Breast epithelium (tissue), 4 donors: ENCODE data around the gene HEBP1. TPM values are rescaled to one million over a fixed set of nuclear protein-coding genes. Genes with fewer than 3 reads are reported as not detected.

Experiments used
- DNase-seq, 2 donors: peaks; one replicate each; pipeline ENCODE4 v3.0.0-alpha.2; 2019; ENCODE audit warnings: low spot score in 2 of 2
- H3K27ac ChIP-seq, 2 donors: fragments of 200-600 bp; sonication (generic) in 1 of 2; one replicate each; pipeline ENCODE4 v1.5.1; 2016 to 2019; ENCODE audit warnings: mild to moderate bottlenecking in 1 of 2
- H3K27me3 ChIP-seq, 2 donors: fragments of 200-600 bp; sonication (generic) in 1 of 2; one replicate each; pipeline versions ENCODE4 v1.5.1 to v1.6.0; 2017 to 2019; ENCODE audit warnings: control low read depth in 1 of 2, mild to moderate bottlenecking in 1 of 2
- H3K36me3 ChIP-seq: fragments of 200-600 bp; one replicate; pipeline ENCODE4 v1.5.1; 2019
- H3K4me1 ChIP-seq, 2 donors: fragments of 200-600 bp; sonication (generic); one replicate each; pipeline ENCODE4 v1.5.1; 2016 to 2019; ENCODE audit warnings: control low read depth in 1 of 2
- H3K4me3 ChIP-seq, 3 donors: fragments of 200-600 bp; sonication (generic); 1 replicate in 2 of 3; 2 replicates in 1 of 3; pipeline ENCODE4 v1.5.1; 2016 to 2019; ENCODE audit warnings: mild to moderate bottlenecking in 3 of 3, moderate library complexity in 2 of 3
- H3K9me3 ChIP-seq, 2 donors: fragments of 200-600 bp; sonication (generic) in 1 of 2; one replicate each; pipeline ENCODE4 v1.5.1; 2016 to 2019; ENCODE audit warnings: control low read depth in 1 of 2
- POLR2A ChIP-seq: fragments of 450-650 bp; IDR thresholded peaks from one replicate; pipeline ENCODE4 v1.6.1; 2016; ENCODE audit warnings: antibody characterized with exemption, mild to moderate bottlenecking, moderate library complexity
- POLR2AphosphoS5 ChIP-seq, 3 donors: sonication (generic); formaldehyde crosslinking; IDR thresholded peaks; one replicate each; pipeline ENCODE4 v1.6.1; 2017; ENCODE audit warnings: antibody characterized with exemption in 3 of 3
- intact Hi-C: fragments of 100-400 bp; cut with DNase I; formaldehyde crosslinking; loops from one replicate; pipeline ENCODE4 v1.15.1; 2023; ENCODE audit warnings: low total_unique reads
- total RNA-seq, 3 donors: library from RNA; depleted of rRNA; stranded (reverse); fragments of >200 nt; gene quantifications; one replicate each; pipeline ENCODE4 v1.1.0, GENCODE V29; 2016
- TF ChIP-seq, protein P1 (sequence below), 3 donors: fragments of 450-650 bp; IDR thresholded peaks; one replicate each; pipeline ENCODE4 v1.5.1; 2016 to 2017; ENCODE audit warnings: antibody characterized with exemption in 3 of 3, mild to moderate bottlenecking in 3 of 3, moderate library complexity in 3 of 3

HEBP1 gene
- total RNA-seq, 3 donors from 2014 or later, result 36.4 to 64.5 (median 39.7) TPM

DNA sequence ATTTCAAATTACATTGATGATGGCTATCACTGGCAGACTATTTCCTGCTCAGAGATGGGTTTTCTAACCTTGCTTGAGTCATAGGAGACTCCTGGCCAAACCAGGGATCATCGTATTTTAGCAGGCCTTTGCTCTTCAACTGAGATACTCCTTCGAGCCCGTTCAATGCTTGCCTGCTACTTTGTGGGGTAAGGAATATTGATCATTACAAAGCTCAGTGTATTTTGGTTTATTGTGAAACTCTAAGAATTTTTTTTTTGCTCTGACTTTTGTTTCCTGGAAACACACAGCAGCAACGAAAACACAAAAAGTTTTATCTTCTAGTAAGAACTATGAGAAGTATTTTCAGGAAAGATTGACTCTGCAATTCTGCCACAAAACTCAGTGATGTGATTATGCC is 52.2 kb downstream of the HEBP1 start:
- H3K27ac ChIP-seq, result no peak overlapping the region
- no peaks in the 10 kb centered on the region for H3K9me3 ChIP-seq
- no peaks in the 10 kb centered on the region for H3K36me3 ChIP-seq
- TF ChIP-seq POLR2A, result no peak
- no peak for TF ChIP-seq POLR2AphosphoS5 (IDR thresholded peaks at IDR 0.05)
- TF ChIP-seq, protein P1, sequence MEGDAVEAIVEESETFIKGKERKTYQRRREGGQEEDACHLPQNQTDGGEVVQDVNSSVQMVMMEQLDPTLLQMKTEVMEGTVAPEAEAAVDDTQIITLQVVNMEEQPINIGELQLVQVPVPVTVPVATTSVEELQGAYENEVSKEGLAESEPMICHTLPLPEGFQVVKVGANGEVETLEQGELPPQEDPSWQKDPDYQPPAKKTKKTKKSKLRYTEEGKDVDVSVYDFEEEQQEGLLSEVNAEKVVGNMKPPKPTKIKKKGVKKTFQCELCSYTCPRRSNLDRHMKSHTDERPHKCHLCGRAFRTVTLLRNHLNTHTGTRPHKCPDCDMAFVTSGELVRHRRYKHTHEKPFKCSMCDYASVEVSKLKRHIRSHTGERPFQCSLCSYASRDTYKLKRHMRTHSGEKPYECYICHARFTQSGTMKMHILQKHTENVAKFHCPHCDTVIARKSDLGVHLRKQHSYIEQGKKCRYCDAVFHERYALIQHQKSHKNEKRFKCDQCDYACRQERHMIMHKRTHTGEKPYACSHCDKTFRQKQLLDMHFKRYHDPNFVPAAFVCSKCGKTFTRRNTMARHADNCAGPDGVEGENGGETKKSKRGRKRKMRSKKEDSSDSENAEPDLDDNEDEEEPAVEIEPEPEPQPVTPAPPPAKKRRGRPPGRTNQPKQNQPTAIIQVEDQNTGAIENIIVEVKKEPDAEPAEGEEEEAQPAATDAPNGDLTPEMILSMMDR (IDR thresholded peaks at IDR 0.05), result no peak
- H3K27me3 ChIP-seq, result no peaks in the 10 kb centered on the region
- H3K4me1 ChIP-seq, result no peaks in the 10 kb centered on the region
- intact Hi-C loops, result no loop called here
- DNase-seq, result no peak
- no peak overlapping the region for H3K4me3 ChIP-seq

DNA sequence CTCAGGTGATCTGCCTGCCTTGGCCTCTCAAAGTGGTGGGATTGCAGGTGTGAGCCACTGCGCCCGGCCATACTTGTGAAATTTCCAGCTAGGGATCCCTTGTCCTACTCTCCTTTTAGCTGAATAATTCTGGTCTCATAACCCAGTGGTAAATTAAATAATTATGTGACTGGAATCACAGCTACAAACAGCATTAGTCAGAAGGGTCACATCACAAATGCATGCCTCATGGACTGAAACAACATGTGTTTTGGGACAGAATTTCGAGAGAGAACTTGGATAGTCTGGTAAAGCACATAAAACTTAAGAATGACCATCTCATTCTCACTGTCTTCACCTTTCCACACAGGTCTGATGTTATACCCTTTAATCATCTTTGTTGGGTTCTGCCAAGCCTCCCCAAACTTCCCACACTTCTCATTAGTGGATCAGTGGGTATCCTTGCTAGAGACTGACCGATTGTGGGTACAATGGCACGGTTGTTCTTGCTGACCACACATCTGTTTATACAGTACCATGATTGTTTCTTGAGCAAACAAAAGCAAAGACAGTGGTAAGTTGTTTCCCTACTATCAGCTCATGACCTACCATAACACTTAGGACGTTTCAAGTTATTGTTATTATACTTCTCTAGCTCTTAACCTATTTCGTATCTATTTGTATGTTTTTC is 53.2 kb downstream of the HEBP1 start:
- Histone ChIP-seq H3K4me1 (no peaks in the 10 kb centered on the region), H3K36me3 (no peaks in the 10 kb centered on the region), H3K27ac (no peak overlapping the region), H3K27me3 (no peaks in the 10 kb centered on the region), H3K4me3 (no peak overlapping the region), H3K9me3 (no peaks in the 10 kb centered on the region)
- no peak for DNase-seq
- TF ChIP-seq, protein P1 (IDR thresholded peaks at IDR 0.05), result no peak
- TF ChIP-seq POLR2A, result no peak
- TF ChIP-seq POLR2AphosphoS5 (IDR thresholded peaks at IDR 0.05), result no peak
- intact Hi-C loops, result no loop called here

DNA sequence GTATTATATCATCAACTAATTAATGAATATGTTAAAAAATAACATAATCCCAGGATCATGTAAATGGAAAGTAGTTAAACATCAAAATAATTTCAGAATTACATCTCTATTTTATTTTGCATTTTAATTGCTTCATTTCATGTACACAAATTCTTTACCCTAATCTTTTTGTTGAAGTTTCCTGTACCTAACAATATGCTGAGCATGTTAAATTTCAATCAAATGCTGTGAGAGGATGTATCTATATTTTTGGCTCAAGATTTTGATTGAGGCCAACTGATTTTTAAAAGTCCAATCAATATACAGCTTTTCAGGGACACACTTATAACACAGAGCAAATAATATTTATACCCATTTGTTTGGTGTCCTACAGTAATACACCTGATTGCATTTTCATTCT is 54.5 kb downstream of the HEBP1 start:
- TF ChIP-seq POLR2AphosphoS5 (IDR thresholded peaks at IDR 0.05) (no peak), POLR2A (no peak)
- TF ChIP-seq, protein P1 (IDR thresholded peaks at IDR 0.05), result no peak
- Histone ChIP-seq H3K27me3 (no peaks in the 10 kb centered on the region), H3K36me3 (no peaks in the 10 kb centered on the region), H3K4me1 (no peaks in the 10 kb centered on the region), H3K9me3 (no peaks in the 10 kb centered on the region), H3K27ac (no peak overlapping the region), H3K4me3 (no peak overlapping the region)
- no peak for DNase-seq
- intact Hi-C loops, result no loop called here

DNA sequence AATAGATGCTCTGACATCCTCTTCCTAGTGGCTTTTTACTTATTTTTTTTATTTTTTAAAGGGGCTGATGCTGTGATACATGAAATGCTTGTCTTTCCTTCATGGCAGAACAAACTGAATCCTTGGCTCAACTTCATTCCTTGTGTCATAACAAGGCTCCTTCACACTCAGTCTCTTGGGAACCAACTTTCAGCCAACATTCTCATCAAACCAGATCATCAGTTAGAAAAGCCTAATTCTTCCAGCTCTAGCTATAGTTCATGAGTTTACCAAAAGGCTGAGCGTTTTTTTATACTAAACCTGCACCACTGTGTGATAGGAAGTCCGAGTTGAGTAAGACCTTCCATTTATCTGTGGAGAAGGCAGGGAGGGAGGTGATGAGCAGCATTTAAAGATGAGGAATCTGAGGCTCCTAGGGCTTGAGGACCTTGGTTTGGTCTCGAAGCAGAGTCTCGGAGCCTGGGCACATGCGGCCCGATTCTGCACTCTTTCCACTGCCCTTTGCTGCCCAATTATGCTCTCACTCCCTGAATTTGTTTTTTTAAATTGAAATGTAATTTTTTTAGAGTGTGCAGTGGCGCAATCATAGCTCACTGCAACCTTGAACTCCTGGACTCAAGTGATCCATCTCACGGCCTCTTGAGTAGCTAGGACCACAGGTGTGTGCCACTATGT is 56.3 kb downstream of the HEBP1 start:
- no peak overlapping the region for H3K4me3 ChIP-seq
- peak overlapping the region; percentile 36 to 59 for H3K27ac ChIP-seq
- DNase-seq, result no peak
- H3K27me3 ChIP-seq, result no peaks in the 10 kb centered on the region
- no peak for TF ChIP-seq POLR2A
- TF ChIP-seq POLR2AphosphoS5 (IDR thresholded peaks at IDR 0.05), result no peak
- no peaks in the 10 kb centered on the region for H3K4me1 ChIP-seq
- intact Hi-C loops, result no loop called here
- no peaks in the 10 kb centered on the region for H3K36me3 ChIP-seq
- no peaks in the 10 kb centered on the region for H3K9me3 ChIP-seq

DNA sequence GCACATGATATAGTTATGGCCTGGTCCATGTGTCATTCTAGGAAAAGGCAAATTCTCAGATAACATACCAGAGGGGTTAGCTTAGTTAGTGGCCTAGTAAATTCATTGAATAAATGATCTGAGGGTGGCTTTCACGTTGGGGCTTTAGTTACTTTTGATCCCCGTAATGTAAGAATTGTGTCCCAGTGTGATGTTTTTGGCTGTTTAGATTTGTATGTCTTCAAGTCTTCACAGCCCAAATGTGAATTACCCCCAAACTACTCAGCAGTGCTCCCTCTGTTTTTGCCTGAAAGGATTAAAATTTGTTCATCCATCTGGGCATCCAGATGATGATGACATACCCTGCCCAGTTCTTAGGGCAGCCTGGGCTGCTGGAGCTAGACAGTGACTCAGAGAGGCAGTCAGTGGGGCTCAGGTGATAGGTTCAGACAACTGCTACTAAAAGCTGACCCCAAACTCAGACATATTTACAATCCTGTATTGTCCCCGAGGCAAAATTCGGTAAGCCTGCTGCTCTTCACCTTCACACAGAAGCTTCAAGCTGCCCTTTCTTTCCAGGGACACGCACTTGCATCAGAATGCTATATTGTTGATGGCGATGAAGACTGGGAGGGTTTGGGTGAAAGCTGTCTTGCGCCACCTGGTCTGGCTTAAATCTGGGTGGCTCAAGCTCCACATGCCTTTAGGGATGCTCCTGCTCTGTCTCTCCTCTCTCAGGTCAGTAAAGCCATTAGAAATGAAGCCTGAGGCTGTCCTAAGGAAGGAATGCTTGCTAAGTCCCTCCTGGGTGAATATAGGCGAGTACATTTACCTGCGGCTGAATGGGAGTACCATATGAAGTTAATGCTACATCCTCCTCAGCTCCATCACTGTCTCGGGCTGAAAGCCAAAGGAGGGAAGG is 58.4 kb downstream of the HEBP1 start:
- no peaks in the 10 kb centered on the region for H3K9me3 ChIP-seq
- H3K27me3 ChIP-seq, result no peaks in the 10 kb centered on the region
- no peak for DNase-seq
- H3K27ac ChIP-seq, result no peak overlapping the region
- TF ChIP-seq POLR2AphosphoS5 (IDR thresholded peaks at IDR 0.05) (no peak), POLR2A (no peak)
- TF ChIP-seq, protein P1 (IDR thresholded peaks at IDR 0.05), result no peak
- H3K4me1 ChIP-seq, result no peaks in the 10 kb centered on the region
- no peak overlapping the region for H3K4me3 ChIP-seq
- intact Hi-C loops, result no loop called here
- no peaks in the 10 kb centered on the region for H3K36me3 ChIP-seq
